NCI-H460 (cell line): Measurements from ENCODE around the gene PTGS2. TPM values are rescaled to one million over a fixed set of nuclear protein-coding genes. Genes with fewer than 3 reads are reported as not detected.

Experiments used
- total RNA-seq: library from RNA; depleted of rRNA; stranded (reverse); fragments of >200 nt; shearing (Covaris generic); gene quantifications from 2 replicates; pipeline ENCODE4 v1.2.3, GENCODE V29; 2014; rRNA removed

Gene PTGS2
- total RNA-seq, 1 experiment from 2014 or later, result 3.7 TPM

Other genes with a start within 250 kb of the PTGS2 start
- gene PDC, start 219.3 kb downstream of the PTGS2 start, total RNA-seq, result not detected in 2 replicates
- 39.8 and 40.9 TPM in 2 replicates for gene PLA2G4A, start 148.5 kb upstream of the PTGS2 start, total RNA-seq